Esophagus muscularis mucosa (tissue), 3 donors: Measurements from ENCODE around the gene GNPAT.

Experiments used
- POLR2AphosphoS5 ChIP-seq, 2 donors: sonication (generic); formaldehyde crosslinking; IDR thresholded peaks; one replicate each; pipeline ENCODE4 v1.6.1; 2017; ENCODE audit warnings: antibody characterized with exemption in 2 of 2
- TF ChIP-seq, protein P1 (sequence below), 3 experiments: fragments of 200-600 bp in 2 of 3; fragments of 450-650 bp in 1 of 3; sonication (generic) in 2 of 3; IDR thresholded peaks; one replicate each; pipeline ENCODE4 v1.5.1; 2017 to 2019; ENCODE audit warnings: antibody characterized with exemption in 3 of 3, mild to moderate bottlenecking in 2 of 3, moderate library complexity in 1 of 3

DNA sequence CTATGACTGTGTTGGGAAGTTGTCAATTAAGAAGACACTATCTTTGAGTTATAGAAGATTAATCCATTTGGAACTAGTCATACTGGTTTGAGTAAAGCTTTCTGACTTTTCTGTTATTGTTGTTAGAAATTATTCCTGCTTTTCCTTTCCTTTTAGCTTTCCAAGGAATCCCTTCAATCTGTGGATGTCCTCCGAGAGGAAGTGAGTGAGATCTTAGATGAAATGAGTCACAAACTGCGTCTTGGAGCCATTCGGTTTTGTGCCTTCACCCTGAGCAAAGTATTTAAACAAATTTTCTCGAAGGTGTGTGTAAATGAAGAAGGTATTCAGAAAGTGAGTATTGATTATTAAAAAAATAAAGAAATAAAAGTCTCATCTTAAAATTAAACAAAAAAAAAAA, 19.3 kb downstream of the GNPAT start:
- TF ChIP-seq, protein P1, sequence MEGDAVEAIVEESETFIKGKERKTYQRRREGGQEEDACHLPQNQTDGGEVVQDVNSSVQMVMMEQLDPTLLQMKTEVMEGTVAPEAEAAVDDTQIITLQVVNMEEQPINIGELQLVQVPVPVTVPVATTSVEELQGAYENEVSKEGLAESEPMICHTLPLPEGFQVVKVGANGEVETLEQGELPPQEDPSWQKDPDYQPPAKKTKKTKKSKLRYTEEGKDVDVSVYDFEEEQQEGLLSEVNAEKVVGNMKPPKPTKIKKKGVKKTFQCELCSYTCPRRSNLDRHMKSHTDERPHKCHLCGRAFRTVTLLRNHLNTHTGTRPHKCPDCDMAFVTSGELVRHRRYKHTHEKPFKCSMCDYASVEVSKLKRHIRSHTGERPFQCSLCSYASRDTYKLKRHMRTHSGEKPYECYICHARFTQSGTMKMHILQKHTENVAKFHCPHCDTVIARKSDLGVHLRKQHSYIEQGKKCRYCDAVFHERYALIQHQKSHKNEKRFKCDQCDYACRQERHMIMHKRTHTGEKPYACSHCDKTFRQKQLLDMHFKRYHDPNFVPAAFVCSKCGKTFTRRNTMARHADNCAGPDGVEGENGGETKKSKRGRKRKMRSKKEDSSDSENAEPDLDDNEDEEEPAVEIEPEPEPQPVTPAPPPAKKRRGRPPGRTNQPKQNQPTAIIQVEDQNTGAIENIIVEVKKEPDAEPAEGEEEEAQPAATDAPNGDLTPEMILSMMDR (IDR thresholded peaks at IDR 0.05), result no peak
- no peak for TF ChIP-seq POLR2AphosphoS5 (IDR thresholded peaks at IDR 0.05)
